NCI-H128 (cell line): ENCODE results near the gene AADACL3.
"Not testable (repeated sequence)": the region's sequence is repeated elsewhere in the genome, so short reads cannot be mapped to it uniquely, and the experiment has no call there.

Source experiments
- DNase-seq: peaks from one replicate; lab custom pipeline; 2025; ENCODE audit not compliant: unreplicated experiment; lab: John Stamatoyannopoulos, UW

The AADACL3 gene

GRCh38 chr1:12714710-12715475 is 1.0 kb upstream of the AADACL3 start:
- no peak for DNase-seq

GRCh38 chr1:12717301-12717838 is 1.5 kb downstream of the AADACL3 start:
- no peak for DNase-seq

- DNase-seq, result no peak
Measured at GRCh38 chr1:12722626-12723025, 6.7 kb downstream of the AADACL3 start.

DNA sequence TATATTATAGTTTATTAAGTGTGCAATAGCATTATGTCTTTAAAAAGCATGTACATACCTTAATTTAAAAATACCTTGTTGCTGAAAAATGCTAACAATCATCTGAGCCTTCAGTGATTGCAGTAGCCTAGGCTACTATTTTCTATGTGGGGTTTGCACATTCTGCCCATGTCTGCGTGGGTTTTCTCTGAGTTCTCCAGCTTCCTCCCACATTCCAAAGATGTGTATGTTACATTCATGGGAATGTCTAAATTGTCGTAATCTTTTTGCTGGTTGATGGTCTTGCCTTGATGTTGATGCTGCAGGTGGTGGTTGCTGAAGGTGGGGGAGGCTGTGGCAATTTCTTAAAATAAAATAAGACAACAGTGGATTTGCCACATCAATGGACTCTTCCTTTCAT is 12.5 kb downstream of the AADACL3 start:
- no peak for DNase-seq

DNA sequence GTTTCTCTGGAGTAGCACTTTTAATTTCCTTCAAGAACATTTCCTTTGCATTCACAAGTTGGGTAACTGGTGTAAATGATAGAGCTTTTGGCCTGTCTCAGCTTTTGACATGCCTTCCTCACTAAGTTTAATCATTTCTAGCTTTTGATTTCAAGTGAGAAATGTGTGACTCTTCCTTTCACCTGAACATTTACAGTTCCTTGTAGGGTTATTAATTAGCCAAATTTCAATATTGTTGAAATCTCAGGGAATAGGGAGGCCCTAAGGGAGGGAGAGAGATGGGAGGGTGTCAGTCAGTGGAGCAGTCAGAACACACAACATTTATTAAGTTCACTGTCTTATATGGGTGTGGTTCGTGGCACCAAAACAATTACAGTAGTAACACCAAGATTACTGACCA is 14.2 kb downstream of the AADACL3 start:
- no peak for DNase-seq

GRCh38 chr1:12731084-12731483 is 15.2 kb downstream of the AADACL3 start:
- DNase-seq, result not testable (repeated sequence)

- DNase-seq, result no peak
Measured at GRCh38 chr1:12734651-12735050, 18.7 kb downstream of the AADACL3 start.

DNA sequence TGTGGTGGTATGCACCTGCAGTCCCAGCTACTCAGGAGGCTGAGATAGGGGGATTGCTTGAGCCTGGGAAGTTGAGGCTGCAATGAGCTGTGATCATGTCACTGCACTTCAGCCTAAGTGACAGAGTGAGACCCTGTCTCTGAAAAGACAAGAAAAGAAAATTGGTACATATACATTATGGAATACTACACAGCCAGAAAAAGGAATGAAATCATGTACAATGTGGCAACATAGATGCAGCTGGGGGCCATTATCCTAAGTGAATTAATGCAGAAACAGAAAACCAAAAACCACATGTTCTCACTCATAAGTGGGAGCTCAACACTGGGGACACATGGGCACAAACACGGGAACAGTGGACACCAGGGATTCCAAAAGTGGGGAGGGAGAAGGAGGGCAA is 23.0 kb downstream of the AADACL3 start:
- no peak for DNase-seq

GRCh38 chr1:12739613-12740012 is 23.7 kb downstream of the AADACL3 start:
- no peak for DNase-seq

GRCh38 chr1:12741946-12742345 is 26.0 kb downstream of the AADACL3 start:
- DNase-seq, result no peak

DNA sequence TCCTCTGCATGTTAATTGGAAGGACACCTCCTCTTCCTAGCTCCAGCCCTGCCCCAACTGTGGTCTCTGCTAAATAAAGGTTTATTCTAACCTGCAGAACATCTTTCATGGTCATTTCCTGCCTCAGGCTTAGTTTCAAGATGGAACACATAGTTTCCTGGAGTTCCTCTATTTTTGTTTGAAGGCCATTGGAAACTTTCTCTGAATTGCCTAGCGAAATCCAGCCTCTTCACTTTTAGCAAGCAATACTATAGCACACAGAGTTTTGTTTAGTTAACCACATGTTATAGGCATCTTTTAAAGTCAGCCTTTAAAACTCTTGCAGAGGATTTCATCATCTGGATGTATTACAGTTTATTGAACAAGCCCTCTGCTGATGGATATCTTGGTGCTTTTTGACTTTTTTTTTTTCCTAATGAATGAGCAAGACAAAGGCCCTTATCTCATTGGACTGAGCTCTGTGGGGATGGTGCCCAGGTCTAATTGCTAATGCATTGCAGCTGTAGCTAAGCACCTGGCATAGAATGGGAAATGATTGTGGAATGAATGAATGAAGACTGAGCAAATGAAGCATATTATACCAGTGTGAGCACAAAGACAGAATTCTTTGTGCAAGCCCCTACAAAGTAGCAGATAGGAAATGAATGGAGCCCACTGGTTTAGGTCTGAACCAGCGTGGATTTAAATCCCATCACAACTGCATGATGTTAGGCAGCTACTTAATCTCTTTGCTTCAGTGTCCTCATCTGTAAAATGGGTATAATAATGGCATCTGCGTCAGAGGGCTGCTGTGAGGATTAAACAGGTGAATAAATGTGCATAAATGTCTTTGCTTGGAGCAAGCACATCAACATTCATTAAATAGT is 29.4 kb downstream of the AADACL3 start:
- DNase-seq, result no peak

- DNase-seq, result no peak
Measured at GRCh38 chr1:12745992-12746323, 30.0 kb downstream of the AADACL3 start, which contains the start of gene CFAP107. Gene CFAP107, plus strand, starts transcription at chr1:12746200. Its CDS starts 231 bp downstream, at chr1:12746431.

DNA sequence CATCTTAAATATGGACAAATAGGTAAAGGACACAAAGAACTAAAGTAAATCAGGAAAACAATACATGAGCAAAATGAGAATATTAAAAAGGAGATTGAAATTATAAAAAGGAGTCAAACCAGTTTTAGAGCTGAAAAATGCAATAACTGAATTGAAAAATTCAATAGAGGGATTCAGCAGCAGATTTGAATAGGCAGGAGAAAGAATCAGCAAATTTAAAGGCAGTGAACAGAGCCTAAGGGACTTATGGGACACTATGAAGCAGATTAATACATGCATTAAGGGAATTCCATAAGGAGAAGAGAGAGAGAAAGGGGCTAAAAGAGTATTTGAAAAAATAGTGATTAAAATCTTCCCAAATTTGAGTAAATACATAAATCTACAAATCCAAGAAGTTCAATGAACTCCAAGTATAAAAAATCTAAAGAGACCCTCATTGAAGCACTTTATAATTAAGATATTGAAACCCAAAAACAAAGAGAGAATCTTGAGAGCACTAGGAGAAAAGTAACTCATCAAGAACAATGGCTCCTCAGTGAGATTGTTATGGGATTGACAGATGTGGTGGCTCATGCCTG is 33.0 kb downstream of the AADACL3 start:
- no peak for DNase-seq

DNA sequence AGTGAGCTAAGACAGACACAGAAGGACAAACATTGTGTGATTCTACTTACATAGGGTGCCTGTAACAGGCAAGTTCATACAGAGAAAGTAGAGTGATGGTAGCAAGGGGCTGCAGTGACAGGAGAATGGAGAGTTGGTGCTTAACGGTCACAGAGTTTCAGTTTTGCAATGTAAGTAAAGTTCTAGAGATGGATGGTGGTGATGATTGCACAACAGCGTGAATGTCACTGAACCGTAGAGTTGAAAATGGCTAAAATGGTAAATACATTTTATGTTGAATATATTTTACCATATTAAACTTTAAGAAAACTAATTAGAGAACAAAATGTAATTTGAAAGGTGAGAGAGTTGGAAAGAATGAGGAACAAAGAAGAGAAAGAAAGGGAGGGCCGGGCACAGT is 38.8 kb downstream of the AADACL3 start:
- DNase-seq, result no peak

DNA sequence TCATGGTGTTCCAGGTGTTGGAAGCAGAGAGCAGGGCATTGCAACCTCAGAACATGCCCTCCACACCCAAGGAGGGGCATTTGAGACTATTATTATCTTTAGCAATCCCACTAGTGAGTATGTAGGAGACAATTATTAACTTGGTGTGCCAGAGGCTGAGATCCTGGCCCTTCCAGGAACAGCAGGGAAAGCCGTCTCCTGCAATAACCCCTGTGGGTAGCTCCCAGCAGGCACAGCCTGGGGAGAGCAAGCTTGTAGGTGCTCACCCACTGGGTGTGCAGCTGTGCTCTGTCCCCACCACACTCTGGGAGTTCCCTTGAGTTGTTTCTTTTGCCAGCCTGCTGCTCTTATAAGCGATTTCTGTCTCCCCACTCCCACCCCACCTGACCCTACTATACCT is 40.4 kb downstream of the AADACL3 start:
- DNase-seq, result no peak

GRCh38 chr1:12756768-12757413 is 41.0 kb downstream of the AADACL3 start:
- no peak for DNase-seq

- no peak for DNase-seq
Measured at GRCh38 chr1:12757836-12758235, 41.9 kb downstream of the AADACL3 start.

DNA sequence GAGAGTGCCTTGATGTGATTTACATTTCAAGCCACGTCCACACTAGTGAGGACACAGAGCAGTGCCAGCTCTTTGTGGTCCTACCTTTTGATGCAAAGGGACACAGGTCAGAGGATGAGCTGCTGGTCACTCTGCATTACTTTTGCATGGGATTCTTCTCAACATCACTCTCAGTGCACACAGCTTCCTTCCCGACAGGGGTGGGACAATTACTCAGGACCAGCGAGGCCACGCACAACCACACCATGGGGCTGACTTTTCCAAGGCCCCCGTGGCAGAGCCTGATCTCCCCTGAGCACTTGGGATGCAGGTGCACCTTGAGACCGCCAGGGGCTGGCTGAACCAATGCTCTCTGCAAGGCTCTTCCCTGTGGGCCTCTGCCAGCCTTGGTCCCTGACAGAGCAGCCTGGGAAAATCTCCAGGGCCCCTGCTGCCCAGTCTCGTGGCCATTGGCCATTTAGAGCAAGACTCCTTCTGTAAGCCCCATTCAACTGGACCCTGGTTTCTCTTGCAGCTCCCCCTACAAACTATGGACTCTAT is 44.4 kb downstream of the AADACL3 start:
- DNase-seq, result no peak

- DNase-seq, result no peak
Measured at GRCh38 chr1:12761781-12762180, 45.9 kb downstream of the AADACL3 start.

DNA sequence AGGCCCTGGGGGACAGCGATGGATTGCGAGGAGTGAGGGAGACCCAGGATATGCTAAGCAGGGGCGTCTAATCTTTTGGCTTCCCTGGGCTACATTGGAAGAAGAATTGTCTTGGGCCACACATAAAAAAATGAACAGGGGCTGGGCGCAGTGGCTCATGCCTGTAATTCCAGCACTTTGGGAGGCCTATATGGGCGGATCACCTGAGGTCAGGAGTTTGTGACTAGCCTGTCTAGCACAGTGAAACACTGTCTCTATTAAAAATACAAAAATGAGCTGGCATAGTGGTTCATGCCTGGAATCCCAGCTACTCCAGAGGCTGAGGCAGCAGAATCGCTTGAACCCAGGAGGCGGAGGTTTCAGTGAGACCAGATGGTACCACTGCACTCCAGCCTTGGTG is 46.9 kb downstream of the AADACL3 start:
- DNase-seq, result no peak

GRCh38 chr1:12763479-12763878 is 47.6 kb downstream of the AADACL3 start:
- no peak for DNase-seq
